OCI-LY1 (cell line): ENCODE data around the gene MAP2K1.

Experiments
- H2AFZ ChIP-seq: fragments of 200-600 bp; sonication (generic), shearing (Covaris generic); 2 replicates; pipeline ENCODE4 v1.6.0; 2014; ENCODE audit warnings: antibody characterized with exemption, mild to moderate bottlenecking, low read length
- H3F3A ChIP-seq: fragments of 200-600 bp; sonication (generic), shearing (Covaris generic); 2 replicates; pipeline ENCODE4 v1.6.0; 2014; ENCODE audit warnings: mild to moderate bottlenecking, antibody characterized with exemption, low read length, moderate library complexity; ENCODE audit not compliant: insufficient read depth
- H3K27ac ChIP-seq: fragments of 200-600 bp; sonication (generic); 2 replicates; pipeline ENCODE4 v1.5.1; 2014; ENCODE audit warnings: low read length, mixed run types, mild to moderate bottlenecking, low read depth; ENCODE audit not compliant: poor library complexity, severe bottlenecking
- H3K27me3 ChIP-seq: fragments of 200-600 bp; sonication (generic); 2 replicates; pipeline ENCODE4 v1.6.0; 2014; ENCODE audit warnings: antibody characterized with exemption, mild to moderate bottlenecking, low read length, moderate library complexity; ENCODE audit not compliant: insufficient read depth
- H3K36me3 ChIP-seq: fragments of 200-600 bp; sonication (generic); 2 replicates; pipeline ENCODE4 v1.6.1; 2014; ENCODE audit warnings: mild to moderate bottlenecking, antibody characterized with exemption, low read length, moderate library complexity, mixed read lengths; ENCODE audit not compliant: insufficient read depth
- H3K4me1 ChIP-seq: fragments of 200-600 bp; sonication (generic); 2 replicates; pipeline ENCODE4 v1.5.1; 2014; ENCODE audit warnings: mild to moderate bottlenecking, low read length, moderate library complexity; ENCODE audit not compliant: insufficient read depth, severe bottlenecking
- H3K4me2 ChIP-seq: fragments of 200-600 bp; sonication (generic), shearing (Covaris generic); 2 replicates; pipeline ENCODE4 v1.6.1; 2014; ENCODE audit warnings: low read length
- H3K4me3 ChIP-seq: fragments of 200-600 bp; sonication (generic); 2 replicates; pipeline ENCODE4 v1.5.1; 2014; ENCODE audit warnings: low read length, low read depth, mild to moderate bottlenecking, mixed read lengths; ENCODE audit not compliant: poor library complexity, severe bottlenecking
- H3K79me2 ChIP-seq: fragments of 200-600 bp; shearing (Covaris generic); 2 replicates; pipeline ENCODE4 v1.6.1; 2016; ENCODE audit warnings: mixed run types, low read length, mixed read lengths; ENCODE audit not compliant: insufficient read depth
- H3K9ac ChIP-seq: fragments of 200-600 bp; sonication (generic), shearing (Covaris generic); 2 replicates; pipeline ENCODE4 v1.6.1; 2014; ENCODE audit warnings: mild to moderate bottlenecking, low read length, mixed read lengths
- H3K9me2 ChIP-seq: fragments of 200-600 bp; sonication (generic), shearing (Covaris generic); 2 replicates; pipeline ENCODE4 v1.6.1; 2014; ENCODE audit warnings: low read depth, mild to moderate bottlenecking, low read length, mixed read lengths
- H3K9me3 ChIP-seq: fragments of 200-600 bp; shearing (Covaris generic); 2 replicates; pipeline ENCODE4 v1.6.1; 2014; ENCODE audit warnings: low read length, mixed read lengths
- H4K20me1 ChIP-seq: fragments of 200-600 bp; sonication (generic), shearing (Covaris generic); 2 replicates; pipeline ENCODE4 v1.6.0; 2016; ENCODE audit warnings: mild to moderate bottlenecking, low read length; ENCODE audit not compliant: insufficient read depth
- EZH2 ChIP-seq: fragments of 200-600 bp; sonication (generic), shearing (Covaris generic); IDR thresholded peaks from 2 replicates; pipeline ENCODE4 v1.8.0; 2017; ENCODE audit warnings: borderline replicate concordance, mixed run types, mild to moderate bottlenecking, antibody characterized with exemption, low read length, moderate library complexity, mixed read lengths
- TF ChIP-seq, protein P1 (sequence below): fragments of 200-600 bp; sonication (generic), shearing (Covaris generic); IDR thresholded peaks from 2 replicates; pipeline ENCODE4 v1.5.1; 2017; ENCODE audit warnings: mild to moderate bottlenecking, antibody characterized with exemption, low read length, moderate library complexity, mixed read lengths

Gene MAP2K1

DNA sequence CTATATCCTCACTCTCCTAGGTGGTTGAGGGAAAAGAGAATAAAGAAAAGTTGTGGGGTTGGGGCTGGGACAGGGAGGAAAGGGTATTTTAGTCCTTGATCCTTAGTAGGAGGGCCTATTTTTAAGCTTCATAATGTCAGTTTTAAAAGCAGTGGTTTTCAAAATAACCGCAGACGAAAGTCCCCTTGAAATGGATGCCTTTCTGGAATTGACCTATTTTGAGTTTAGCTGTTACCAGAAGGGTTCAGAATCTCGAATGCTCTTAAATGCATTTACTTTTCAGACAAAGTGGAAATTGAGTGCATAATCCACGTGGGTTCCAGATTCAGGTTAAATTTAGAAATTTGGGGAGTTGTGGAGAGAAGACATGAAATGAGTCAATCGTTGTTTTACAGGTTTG lies 16.6 kb downstream of the MAP2K1 start:
- Histone ChIP-seq H3K4me3 (no peak overlapping the region), H3K9me2 (no peaks in the 10 kb centered on the region), H3K9me3 (no peaks in the 10 kb centered on the region), H3K4me1 (peaks cover 69% of the 10 kb centered on the region), H3K27me3 (no peaks in the 10 kb centered on the region), H4K20me1 (no peaks in the 10 kb centered on the region), H3K27ac (peak overlapping the region; percentile 67), H3K36me3 (peaks cover 11% of the 10 kb centered on the region), H3K9ac (no peak overlapping the region), H3K79me2 (peaks cover 83% of the 10 kb centered on the region), H3K4me2 (peak overlapping the region; percentile 24; the same call in 1 of the 2 replicates), H2AFZ (no peak overlapping the region), H3F3A (no peaks in the 10 kb centered on the region)
- no peak for TF ChIP-seq EZH2
- TF ChIP-seq, protein P1, sequence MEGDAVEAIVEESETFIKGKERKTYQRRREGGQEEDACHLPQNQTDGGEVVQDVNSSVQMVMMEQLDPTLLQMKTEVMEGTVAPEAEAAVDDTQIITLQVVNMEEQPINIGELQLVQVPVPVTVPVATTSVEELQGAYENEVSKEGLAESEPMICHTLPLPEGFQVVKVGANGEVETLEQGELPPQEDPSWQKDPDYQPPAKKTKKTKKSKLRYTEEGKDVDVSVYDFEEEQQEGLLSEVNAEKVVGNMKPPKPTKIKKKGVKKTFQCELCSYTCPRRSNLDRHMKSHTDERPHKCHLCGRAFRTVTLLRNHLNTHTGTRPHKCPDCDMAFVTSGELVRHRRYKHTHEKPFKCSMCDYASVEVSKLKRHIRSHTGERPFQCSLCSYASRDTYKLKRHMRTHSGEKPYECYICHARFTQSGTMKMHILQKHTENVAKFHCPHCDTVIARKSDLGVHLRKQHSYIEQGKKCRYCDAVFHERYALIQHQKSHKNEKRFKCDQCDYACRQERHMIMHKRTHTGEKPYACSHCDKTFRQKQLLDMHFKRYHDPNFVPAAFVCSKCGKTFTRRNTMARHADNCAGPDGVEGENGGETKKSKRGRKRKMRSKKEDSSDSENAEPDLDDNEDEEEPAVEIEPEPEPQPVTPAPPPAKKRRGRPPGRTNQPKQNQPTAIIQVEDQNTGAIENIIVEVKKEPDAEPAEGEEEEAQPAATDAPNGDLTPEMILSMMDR, result no peak

DNA sequence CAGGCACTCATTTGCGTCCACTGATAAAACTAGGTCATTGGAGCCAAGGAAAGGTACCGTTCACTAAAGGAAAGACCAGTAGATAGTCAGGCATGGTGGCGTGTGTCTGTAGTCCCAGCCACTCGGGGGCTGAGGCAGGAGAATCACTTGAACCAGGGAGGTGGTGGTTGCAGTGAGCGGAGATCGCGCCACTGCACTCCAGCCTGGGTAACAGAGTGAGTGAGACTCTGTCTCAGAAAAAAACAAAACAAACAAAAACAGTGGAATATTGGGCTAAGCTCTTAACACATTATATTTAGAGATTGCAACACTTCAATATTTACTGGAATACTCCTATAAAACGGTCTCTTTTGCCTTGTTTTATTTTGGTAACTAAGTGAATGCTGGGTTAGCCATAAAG lies 17.4 kb downstream of the MAP2K1 start:
- peaks cover 3% of the 10 kb centered on the region; the same call in 1 of the 2 replicates for H3K36me3 ChIP-seq
- no peaks in the 10 kb centered on the region for H3K9me3 ChIP-seq
- H3K4me3 ChIP-seq, result peak overlapping the region; percentile 15
- TF ChIP-seq EZH2, result no peak
- TF ChIP-seq, protein P1, result no peak
- peaks cover 87% of the 10 kb centered on the region for H3K79me2 ChIP-seq
- H3K9ac ChIP-seq, result peak overlapping the region; percentile 16; the same call in 1 of the 2 replicates
- H3K4me1 ChIP-seq, result peaks cover 70% of the 10 kb centered on the region
- no peaks in the 10 kb centered on the region for H3F3A ChIP-seq
- no peaks in the 10 kb centered on the region for H4K20me1 ChIP-seq
- no peaks in the 10 kb centered on the region for H3K9me2 ChIP-seq
- no peaks in the 10 kb centered on the region for H3K27me3 ChIP-seq
- H3K4me2 ChIP-seq, result peak overlapping the region; percentile 24; the same call in 1 of the 2 replicates
- H3K27ac ChIP-seq, result no peak overlapping the region
- H2AFZ ChIP-seq, result no peak overlapping the region

DNA sequence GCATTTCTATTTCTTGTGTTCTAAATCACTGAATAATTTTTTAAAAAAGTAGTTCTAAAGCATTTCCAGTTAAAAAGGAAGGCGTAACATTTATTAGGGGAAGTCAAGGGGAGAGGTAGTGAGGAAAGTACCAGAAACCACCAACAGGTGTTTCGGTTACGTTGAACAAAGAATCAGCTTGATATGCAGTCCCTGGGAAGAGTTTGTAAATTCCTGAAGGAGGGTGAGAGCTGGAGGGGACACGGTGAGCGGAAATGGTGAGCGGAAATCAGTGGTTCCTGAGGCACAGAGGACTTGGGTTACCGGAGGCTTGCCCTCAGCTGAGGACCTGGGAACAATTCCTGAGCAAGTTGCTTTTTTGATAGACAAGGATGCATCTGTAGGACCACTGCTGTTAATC lies 17.8 kb downstream of the MAP2K1 start:
- peaks cover 70% of the 10 kb centered on the region for H3K4me1 ChIP-seq
- no peak overlapping the region for H2AFZ ChIP-seq
- no peaks in the 10 kb centered on the region for H3K9me3 ChIP-seq
- no peaks in the 10 kb centered on the region for H3K27me3 ChIP-seq
- H3K9ac ChIP-seq, result peak overlapping the region; percentile 16; the same call in 1 of the 2 replicates
- no peaks in the 10 kb centered on the region for H3F3A ChIP-seq
- no peaks in the 10 kb centered on the region for H4K20me1 ChIP-seq
- H3K36me3 ChIP-seq, result no peaks in the 10 kb centered on the region; the same call in 1 of the 2 replicates
- peaks cover 87% of the 10 kb centered on the region for H3K79me2 ChIP-seq
- H3K4me2 ChIP-seq, result peak overlapping the region; percentile 24; the same call in 1 of the 2 replicates
- TF ChIP-seq, protein P1, result no peak; the same call in 1 of the 2 replicates
- no peak for TF ChIP-seq EZH2
- H3K4me3 ChIP-seq, result peak overlapping the region; percentile 15
- H3K27ac ChIP-seq, result no peak overlapping the region
- H3K9me2 ChIP-seq, result no peaks in the 10 kb centered on the region
